Smooth muscle cell (in vitro differentiated cells): ENCODE measurements around the gene VAC14. TPM values are rescaled to one million over a fixed set of nuclear protein-coding genes. Genes with fewer than 3 reads are reported as not detected.

Source experiments
- DNase-seq: peaks from one replicate; lab custom pipeline; 2025; ENCODE audit not compliant: unreplicated experiment; lab: John Stamatoyannopoulos, UW
- H2AFZ ChIP-seq: fragments of 200-600 bp; sonication (generic); 2 replicates; pipeline ENCODE4 v1.6.0; 2016; ENCODE audit warnings: antibody characterized with exemption, low read depth, mild to moderate bottlenecking
- H3F3A ChIP-seq: fragments of 200-600 bp; sonication (generic); 2 replicates; pipeline ENCODE4 v1.6.0; 2017; ENCODE audit warnings: antibody characterized with exemption, low read depth
- H3K27ac ChIP-seq: fragments of 200-600 bp; sonication (generic); 2 replicates; pipeline ENCODE4 v1.5.1; 2016; ENCODE audit warnings: low read depth, mild to moderate bottlenecking
- H3K27me3 ChIP-seq: fragments of 200-600 bp; sonication (generic); 2 replicates; pipeline ENCODE4 v1.6.1; 2016; ENCODE audit warnings: low read depth, mild to moderate bottlenecking
- H3K36me3 ChIP-seq: fragments of 200-600 bp; sonication (generic); 2 replicates; pipeline ENCODE4 v1.5.1; 2016; ENCODE audit warnings: low read depth
- H3K4me1 ChIP-seq: fragments of 200-600 bp; sonication (generic); 2 replicates; pipeline ENCODE4 v1.5.1; 2016; ENCODE audit warnings: low read depth
- H3K4me2 ChIP-seq: fragments of 200-600 bp; sonication (generic); 2 replicates; pipeline ENCODE4 v1.6.0; 2016; ENCODE audit warnings: mild to moderate bottlenecking
- H3K4me3 ChIP-seq: fragments of 200-600 bp; sonication (generic); 2 replicates; pipeline ENCODE4 v1.5.1; 2016; ENCODE audit warnings: mild to moderate bottlenecking
- H3K79me2 ChIP-seq: fragments of 200-600 bp; sonication (generic); 2 replicates; pipeline ENCODE4 v1.6.0; 2016; ENCODE audit warnings: low read depth, mild to moderate bottlenecking
- H3K9ac ChIP-seq: fragments of 200-600 bp; sonication (generic); 2 replicates; pipeline ENCODE4 v1.6.0; 2016; ENCODE audit warnings: low read depth
- H3K9me3 ChIP-seq: fragments of 200-600 bp; sonication (generic); replicated peaks from 2 replicates; pipeline ENCODE4 v1.5.1; 2016; ENCODE audit warnings: low read depth
- H4K20me1 ChIP-seq: fragments of 200-600 bp; sonication (generic); 2 replicates; pipeline ENCODE4 v1.6.0; 2016; ENCODE audit warnings: low read depth
- WGBS: methylation state at CpG from one replicate; pipeline ENCODE4 v1.1.7; 2016; ENCODE audit warnings: low lambda C conversion rate; 5-methylcytosine and 5-hydroxymethylcytosine counted together
- polyA plus RNA-seq: library from polyadenylated mRNA; unstranded; fragments of >200 nt; fragmentation: Nextera tagmentation; extraction: Ambion mirVana; gene quantifications from 2 replicates; pipeline ENCODE4 v1.2.1, GENCODE V29; 2016
- total RNA-seq: library from RNA; depleted of rRNA; stranded (reverse); fragments of >200 nt; gene quantifications from 2 replicates; pipeline ENCODE4 v1.2.3, GENCODE V29; 2014
- TF ChIP-seq, protein P1 (sequence below): fragments of 200-600 bp; sonication (generic); IDR thresholded peaks from 2 replicates; pipeline ENCODE4 v1.5.1; 2017; ENCODE audit warnings: borderline replicate concordance, mild to moderate bottlenecking, antibody characterized with exemption; ENCODE audit not compliant: insufficient read depth, poor library complexity, severe bottlenecking

The VAC14 gene
- total and polyA plus RNA-seq, 2 experiments from 2014 or later: 27.9 to 52.3 TPM

DNA sequence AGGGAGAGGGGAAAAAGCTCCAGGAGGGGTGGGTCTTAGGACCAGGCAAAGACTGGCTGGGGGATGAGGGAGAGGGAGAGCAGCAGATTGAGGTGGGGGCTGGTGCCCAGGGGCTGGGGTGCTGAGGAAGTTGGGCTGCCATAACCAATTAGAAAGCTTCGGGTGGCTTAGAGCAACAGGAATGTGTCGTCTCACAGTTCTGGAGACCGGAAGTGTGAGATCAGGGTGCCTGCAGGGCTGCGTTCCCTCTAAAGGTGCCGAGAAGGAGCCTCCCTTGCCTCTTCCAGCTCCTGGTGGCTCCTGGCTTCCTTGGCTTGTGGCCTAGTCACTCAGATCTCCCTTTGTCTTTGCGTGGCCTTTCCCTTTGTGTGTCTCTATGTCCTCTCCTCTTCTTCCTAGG lies 152.4 kb downstream of the VAC14 start:
- Histone ChIP-seq H3F3A (no peaks in the 10 kb centered on the region), H3K4me1 (no peaks in the 10 kb centered on the region), H3K79me2 (no peaks in the 10 kb centered on the region), H3K4me3 (no peak overlapping the region), H3K9ac (no peak overlapping the region), H2AFZ (no peak overlapping the region), H3K4me2 (no peak overlapping the region), H3K27ac (no peak overlapping the region), H3K27me3 (no peaks in the 10 kb centered on the region), H4K20me1 (no peaks in the 10 kb centered on the region), H3K9me3 (no peaks in the 10 kb centered on the region), H3K36me3 (no peaks in the 10 kb centered on the region)
- TF ChIP-seq, protein P1, sequence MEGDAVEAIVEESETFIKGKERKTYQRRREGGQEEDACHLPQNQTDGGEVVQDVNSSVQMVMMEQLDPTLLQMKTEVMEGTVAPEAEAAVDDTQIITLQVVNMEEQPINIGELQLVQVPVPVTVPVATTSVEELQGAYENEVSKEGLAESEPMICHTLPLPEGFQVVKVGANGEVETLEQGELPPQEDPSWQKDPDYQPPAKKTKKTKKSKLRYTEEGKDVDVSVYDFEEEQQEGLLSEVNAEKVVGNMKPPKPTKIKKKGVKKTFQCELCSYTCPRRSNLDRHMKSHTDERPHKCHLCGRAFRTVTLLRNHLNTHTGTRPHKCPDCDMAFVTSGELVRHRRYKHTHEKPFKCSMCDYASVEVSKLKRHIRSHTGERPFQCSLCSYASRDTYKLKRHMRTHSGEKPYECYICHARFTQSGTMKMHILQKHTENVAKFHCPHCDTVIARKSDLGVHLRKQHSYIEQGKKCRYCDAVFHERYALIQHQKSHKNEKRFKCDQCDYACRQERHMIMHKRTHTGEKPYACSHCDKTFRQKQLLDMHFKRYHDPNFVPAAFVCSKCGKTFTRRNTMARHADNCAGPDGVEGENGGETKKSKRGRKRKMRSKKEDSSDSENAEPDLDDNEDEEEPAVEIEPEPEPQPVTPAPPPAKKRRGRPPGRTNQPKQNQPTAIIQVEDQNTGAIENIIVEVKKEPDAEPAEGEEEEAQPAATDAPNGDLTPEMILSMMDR: no peak
- 91% methylated on average over 6 of the region's 6 CpGs for WGBS
- DNase-seq: no peak

DNA sequence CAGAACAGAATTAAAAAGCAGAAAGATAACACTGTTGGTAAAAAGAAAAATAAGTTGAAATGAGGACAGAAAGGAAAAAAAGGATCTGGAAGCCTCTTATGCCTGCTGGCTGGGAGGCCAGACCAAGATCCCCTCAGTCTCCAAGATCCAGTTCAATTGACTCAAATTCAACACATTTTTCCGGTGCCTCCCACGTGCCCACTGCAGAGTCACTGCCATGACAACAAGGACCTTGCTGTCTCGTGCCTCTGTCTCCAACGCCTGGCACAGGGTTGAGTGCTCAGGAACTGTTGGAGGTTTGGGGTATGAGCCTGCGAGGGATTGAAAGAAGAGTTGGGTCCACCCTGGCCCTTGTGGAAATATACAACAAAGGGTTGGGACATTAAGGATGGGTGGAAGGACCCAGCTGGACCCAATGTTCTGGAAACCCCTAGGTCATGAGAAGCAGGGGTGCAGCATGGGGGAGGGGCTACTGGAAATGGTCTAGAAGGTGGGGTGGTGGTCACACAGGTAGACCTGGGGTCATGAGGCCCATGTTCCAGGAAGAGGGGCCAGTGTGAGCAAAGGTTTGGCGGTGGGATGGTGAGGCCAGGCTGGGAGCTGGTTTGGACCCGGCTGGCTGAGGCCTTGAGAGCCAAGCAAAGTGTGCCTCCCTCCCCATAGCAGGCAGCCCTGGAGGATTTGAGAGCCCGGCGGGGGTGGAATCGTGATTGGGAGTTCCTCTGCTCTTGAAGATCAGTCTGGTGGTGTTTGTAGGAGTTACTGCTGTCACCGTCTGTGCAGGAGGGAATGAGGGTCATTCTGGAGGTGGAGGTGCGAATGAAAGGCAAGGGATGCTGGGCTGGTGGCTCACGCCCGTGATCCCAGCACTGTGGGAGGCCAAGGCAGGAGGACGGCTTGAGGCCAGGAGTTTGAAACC lies 153.3 kb downstream of the VAC14 start:
- H3K9me3 ChIP-seq: no peaks in the 10 kb centered on the region
- no peaks in the 10 kb centered on the region for H4K20me1 ChIP-seq
- no peaks in the 10 kb centered on the region for H3K79me2 ChIP-seq
- TF ChIP-seq, protein P1: no peak
- H3K4me2 ChIP-seq: no peak overlapping the region
- H3K4me1 ChIP-seq: no peaks in the 10 kb centered on the region
- no peak overlapping the region for H3K4me3 ChIP-seq
- no peak for DNase-seq
- H3F3A ChIP-seq: no peaks in the 10 kb centered on the region
- no peaks in the 10 kb centered on the region for H3K36me3 ChIP-seq
- no peak overlapping the region for H3K9ac ChIP-seq
- H3K27me3 ChIP-seq: no peaks in the 10 kb centered on the region
- 89% methylated on average over 15 of the region's 15 CpGs for WGBS
- no peak overlapping the region for H3K27ac ChIP-seq
- H2AFZ ChIP-seq: no peak overlapping the region

DNA sequence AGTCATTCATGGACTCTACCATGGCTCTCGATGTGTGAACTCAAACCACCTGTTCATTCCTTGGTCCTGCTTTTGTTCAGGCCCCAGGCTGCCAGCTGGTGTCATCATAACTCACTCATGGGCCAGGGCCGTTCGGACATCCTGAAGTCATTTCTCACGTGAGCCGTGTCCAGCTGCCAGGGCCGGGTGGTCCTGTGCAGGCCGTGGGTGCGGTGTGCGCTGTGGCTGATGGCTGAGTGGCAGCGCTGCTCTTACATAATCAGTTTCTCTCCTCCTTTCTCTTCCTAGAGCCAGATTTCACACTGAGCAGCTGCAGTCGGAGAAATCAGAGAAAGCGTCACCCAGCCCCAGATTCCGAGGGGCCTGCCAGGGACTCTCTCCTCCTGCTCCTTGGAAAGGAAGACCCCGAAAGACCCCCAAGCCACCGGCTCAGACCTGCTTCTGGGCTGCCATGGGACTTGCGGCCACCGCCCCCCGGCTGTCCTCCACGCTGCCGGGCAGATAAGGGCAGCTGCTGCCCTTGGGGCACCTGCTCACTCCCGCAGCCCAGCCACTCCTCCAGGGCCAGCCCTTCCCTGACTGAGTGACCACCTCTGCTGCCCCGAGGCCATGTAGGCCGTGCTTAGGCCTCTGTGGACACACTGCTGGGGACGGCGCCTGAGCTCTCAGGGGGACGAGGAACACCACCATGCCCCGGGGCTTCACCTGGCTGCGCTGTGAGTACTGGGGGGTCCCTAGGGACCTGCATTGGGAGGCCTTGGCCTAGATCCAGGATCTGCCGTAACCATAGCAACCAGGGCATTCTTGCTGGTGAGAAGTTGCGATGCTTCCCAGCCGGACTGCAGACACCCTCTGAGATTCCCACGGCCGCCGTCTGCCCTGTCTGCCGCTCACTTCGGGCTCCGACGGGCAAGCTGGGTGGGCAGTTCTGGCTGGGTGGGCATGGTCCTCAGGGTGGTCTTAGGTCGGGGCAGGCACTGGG lies 154.4 kb downstream of the VAC14 start, which contains the start of gene IL34:
Gene IL34 (plus strand): TSS at position 300 of the 982 bp plus-strand sequence. CDS start 389 bp downstream, at position 689.
- no peaks in the 10 kb centered on the region for H3F3A ChIP-seq
- DNase-seq: no peak

More for the DNA sequence above, 154.4 kb downstream of the VAC14 start, which contains the start of gene IL34:
- H3K4me3 ChIP-seq: no peak within 1 kb of the TSS
- H3K4me1 ChIP-seq: no peaks in the 10 kb centered on the region
- no peaks in the 10 kb centered on the region for H3K36me3 ChIP-seq
- no peaks in the 10 kb centered on the region for H4K20me1 ChIP-seq
- H3K9ac ChIP-seq: no peak within 1 kb of the TSS
- no peaks in the 10 kb centered on the region for H3K79me2 ChIP-seq
- no peaks in the 10 kb centered on the region for H3K9me3 ChIP-seq
- no peak within 1 kb of the TSS for H3K4me2 ChIP-seq
- WGBS: 91% methylated on average over 39 of the region's 39 CpGs
- TF ChIP-seq, protein P1: no peak
- no peak within 1 kb of the TSS for H2AFZ ChIP-seq
- H3K27me3 ChIP-seq: no peaks in the 10 kb centered on the region
- no peak within 1 kb of the TSS for H3K27ac ChIP-seq
